NCI-H748 (cell line): ENCODE data around the gene AIFM2.
"Not testable (repeated sequence)": the region's sequence is repeated elsewhere in the genome, so short reads cannot be mapped to it uniquely, and the experiment has no call there.

Experiments used
- DNase-seq: peaks from one replicate; lab custom pipeline; 2025; ENCODE audit not compliant: unreplicated experiment; lab: John Stamatoyannopoulos, UW

Gene AIFM2

DNA sequence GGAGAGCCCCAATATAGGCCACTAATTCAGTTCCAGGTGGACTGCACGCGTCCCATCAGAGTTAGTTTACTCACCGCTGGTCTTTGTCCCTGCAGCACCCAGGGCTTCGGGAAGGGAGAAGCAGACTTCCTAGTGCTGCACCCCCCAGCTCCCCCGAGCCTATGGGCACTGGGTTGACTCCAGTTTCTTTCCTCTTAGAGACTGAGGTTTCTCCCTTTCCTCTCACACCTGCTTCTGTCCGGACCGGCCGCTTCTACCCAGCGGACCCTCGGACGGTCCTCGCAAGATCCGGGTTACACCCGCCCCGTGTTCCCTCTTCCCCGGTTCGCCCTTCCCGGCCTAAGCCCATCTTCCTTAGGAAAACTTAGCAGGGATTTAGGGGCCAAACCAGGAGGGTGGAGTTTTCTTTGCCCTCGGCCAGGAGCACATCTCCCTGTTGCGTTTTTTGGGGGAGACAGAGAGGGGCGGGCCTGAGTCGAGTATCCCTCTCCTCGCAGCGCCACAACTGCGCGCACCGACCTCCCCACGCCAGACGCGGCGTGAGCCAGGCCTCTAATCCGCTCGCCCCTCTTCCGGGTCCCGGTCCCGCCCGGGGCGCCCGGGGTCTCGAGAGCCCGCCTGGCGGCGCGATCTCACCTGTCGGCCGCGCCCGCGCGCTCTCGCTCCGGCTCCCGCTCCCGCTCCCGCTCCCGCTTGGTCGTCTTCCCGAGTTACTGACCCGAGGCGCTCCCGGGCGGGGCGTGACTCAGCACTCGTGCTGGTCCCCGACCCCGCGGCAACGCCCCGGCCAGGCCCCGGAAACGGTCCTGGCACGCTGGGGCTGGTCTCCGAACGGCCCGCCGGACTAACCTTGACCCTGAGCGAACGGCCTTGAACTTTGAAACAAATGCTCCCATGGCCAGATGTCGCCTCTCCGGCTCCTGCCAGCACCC, at the start of gene AIFM2:
Gene AIFM2, minus strand, starts transcription at position 728 of the 932 bp plus-strand sequence. CDS start 8,741 bp downstream, outside the sequence.
- DNase-seq: peak; percentile 67

DNA sequence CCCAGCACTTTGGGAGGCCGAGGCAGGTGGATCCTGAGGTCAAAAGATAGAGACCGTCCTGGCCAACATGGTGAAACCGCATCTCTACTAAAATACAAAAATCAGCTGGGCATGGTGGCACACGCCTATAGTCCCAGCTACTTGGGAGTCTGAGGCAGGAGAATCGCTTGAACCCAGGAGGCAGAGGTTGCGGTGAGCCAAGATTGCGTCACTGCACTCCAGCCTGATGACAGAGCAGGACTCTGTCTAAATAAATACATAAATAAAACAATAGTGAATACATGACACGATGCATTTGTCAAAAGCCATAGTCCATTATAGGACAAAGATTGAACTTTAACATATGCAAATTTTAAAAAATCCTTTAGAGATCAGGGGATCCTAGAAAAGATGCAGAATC, 46.6 kb upstream of the AIFM2 start:
- not testable (repeated sequence) for DNase-seq

DNA sequence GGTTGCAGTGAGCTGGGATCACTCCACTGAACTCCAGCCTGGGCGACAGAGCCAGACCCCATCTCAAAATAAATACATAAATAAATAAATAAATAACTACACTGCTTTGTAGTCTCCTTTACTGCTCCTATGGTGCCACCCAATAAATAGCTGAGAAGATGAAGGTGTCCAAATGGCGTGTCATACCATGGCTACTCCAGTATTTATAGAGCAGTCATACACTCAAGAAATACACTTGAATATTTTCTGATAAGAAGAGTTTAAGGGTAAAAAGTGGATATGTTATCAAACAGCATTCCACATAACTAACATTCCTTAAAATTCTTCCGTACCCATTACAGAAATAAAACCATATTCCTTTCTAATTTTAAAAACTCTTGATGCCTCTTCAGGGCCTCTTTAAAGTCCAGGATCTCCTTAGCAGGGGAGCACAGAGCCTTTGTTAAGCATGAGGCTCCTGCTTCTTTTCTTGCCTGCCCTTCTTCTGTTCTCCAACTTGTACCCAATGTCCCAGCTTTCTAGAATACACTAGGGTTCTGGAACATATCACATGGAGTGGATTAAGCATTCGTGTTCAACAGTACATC, 45.6 kb upstream of the AIFM2 start:
- DNase-seq: no peak

DNA sequence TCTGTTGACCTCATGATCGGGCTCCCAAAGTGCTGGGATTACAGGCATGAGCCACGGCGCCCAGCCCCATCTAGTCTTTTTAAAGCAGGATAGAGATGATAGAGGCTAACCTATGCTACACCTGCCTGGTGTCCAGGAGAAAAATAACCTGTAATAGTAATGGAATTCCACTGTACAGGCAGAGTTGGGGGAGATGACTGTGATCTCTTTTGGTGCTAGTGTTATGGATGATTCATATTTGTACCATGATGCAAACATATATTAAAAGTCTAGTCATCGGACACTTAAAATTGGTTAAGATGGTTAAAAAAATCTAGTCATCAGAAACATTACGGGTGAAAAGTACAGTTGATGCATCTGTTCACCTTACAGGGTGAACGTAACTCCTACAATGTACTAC, 43.8 kb upstream of the AIFM2 start:
- no peak for DNase-seq

DNA sequence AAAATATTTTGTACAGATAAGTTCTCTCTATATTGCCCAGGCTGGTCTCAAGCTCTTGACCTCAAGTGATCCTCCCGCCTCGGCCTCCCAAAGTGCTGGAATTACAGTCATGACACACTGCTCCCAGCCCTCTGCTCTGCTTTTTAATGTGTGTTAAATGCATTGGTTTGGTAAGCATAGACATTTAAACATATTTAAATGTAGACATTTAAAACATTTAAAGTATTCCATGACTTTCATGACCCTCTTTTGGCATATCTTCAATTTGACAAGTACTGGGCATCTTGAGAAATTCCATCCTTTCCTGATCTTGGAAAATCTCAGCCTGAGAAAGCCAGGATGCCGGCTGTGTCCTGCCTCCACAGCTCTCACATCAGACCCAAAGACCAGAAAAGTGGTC, 42.9 kb upstream of the AIFM2 start:
- DNase-seq: no peak

DNA sequence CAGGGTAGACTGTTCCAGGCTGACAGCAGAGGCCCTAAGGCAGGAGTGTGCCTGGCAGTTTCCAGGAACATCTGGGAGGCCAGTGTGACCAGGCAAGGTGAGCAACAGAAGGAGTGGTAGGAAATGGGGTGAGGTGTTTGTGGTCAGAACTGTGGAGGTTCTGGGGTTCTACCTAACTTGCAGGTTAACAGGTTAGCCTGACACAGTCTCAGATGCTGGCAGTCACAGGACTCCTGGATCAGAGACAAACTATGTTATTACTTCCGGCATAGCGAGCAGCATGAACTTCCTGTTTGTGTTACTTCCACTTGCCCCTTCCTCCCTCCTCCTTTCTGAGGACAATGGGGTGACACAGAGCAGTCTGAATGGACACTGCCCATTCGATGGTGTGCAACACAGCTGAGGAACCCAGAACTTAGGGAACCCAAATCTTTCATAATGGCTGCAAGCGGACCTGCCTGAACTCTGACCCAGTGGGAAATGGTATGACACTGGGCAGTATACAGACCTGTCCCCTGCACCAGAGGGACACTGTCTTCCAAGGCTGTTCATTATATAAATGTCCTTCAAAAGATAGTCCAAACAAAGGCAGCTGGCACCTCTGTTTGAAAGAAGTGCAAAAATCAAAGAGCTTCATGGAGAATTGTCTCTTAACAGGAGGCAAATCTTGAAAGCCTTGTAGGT, 41.6 kb upstream of the AIFM2 start:
- no peak for DNase-seq

DNA sequence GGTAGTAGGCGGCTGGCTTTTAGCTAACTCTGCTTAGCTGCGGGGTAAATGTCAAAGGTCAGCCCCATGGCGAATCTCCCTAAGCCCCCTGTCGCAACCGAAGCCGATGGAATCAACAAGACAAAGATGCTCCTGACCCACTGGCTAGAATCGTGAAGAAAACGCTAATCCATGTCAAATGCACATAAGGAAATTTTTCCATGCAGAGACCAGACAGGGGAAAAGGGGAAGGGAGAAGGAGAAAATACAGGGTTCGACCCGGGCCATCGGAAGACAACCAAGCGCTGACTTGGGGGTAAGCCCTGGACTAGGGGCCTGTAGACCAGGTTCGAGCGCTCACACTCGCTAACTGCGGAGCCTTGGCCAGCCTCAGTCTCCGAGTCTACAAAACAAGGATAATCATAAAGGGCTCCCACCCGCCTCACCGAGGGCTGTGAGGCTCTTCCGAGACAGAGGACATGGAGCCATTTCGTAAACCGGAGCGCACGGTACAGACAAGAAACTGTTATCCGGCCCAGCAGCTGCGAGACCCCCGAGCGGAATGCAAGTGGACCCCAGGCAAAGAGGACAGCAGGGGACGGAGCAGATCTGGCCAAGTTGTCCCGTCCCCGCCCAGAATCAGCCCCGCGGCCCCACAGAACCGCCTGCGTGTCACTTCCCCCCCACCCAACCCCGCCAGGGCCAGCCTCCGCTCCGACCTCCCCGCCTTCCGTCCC, 37.2 kb upstream of the AIFM2 start:
- peak; percentile 33 for DNase-seq

DNA sequence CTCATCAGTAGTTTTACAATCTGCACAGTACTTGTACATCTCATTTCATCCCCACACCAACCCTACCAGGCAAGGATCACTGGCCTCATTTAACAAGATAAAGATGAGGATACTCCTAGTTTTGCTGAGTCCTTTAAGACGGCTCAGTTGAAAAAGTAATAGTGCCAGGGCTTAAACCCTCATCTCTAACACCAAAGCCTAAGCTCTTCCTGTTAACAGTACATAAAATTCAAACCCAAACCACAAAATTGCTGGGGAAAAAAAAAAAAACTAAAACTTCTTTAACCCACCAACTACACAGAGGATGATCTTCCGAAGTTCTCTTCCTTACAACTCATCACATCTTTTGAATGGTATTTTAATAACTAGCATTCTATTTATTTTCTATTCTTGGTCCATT, 36.4 kb upstream of the AIFM2 start:
- DNase-seq: no peak

DNA sequence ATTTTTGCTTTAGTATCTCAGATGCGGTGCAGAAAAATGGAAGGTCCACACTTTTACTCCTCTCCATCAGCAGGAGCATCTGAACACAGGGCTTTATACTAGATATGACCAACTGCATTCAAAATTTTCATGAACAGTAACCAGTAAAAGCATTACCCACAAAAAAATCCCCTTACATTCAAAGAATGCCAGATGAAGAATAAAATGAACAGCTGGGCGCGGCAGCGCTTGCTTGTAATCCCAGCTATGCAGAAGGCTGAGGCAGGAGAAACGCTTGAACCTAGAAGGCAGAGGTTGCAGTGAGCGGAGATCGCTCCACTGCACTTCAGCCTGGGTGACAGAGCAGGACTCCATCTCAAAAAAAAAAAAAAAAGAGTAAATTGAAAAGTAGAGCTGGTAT, 34.6 kb upstream of the AIFM2 start:
- DNase-seq: no peak

DNA sequence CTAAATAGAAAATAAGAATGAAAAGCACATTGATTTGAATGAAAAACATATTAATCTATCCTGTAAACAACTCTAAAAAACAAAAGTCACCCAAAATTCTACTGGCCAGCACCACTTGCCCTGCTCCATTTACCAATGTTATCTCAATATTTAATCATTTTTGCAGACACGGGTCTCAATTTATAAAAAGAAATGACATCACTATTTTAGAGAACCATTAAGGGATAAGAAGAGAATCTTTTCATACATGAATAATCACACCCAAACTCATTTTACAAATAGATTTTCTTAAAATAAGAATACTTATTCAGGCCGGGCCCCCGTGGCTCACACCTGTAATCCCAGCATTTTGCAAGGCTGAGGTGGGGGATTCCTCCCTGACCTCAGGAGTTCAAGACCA, 33.8 kb upstream of the AIFM2 start:
- DNase-seq: no peak

DNA sequence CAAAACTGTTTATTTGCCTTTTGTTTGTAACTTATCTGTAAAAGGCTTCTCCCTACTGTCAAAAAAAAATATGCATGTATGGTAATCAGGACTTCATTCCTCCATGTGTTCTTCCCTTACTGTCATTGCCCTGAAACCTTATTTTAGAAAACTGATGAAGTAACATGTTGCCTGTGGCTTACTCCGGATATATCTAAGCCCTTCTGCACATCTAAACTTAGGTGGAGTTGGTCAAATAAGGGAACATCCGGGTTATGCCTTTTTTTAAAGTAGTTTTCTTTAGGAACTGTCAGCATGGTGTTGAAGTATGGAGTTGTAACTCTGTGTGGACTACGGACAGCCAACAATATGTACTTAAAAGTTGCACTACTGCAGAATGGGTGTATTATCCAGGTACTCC, 31.5 kb upstream of the AIFM2 start:
- no peak for DNase-seq

DNA sequence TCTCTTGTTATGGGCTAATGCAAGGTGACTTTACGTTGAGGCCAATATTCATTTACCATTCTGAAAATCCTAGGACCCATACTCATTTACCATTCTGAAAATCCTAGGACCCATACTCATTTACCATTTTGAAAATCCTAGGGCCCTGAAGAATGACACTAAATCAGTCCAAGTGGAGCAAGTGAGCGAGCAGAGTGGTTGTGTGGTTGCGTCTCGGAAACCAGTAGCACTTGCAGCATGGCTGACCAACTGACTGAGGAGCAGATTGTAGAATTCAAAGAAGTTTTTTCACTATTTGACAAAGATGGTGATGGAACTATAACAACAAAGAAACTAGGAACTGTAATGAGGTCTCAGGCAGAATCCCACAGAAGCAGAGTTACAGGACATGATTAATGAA, 30.8 kb upstream of the AIFM2 start:
- no peak for DNase-seq

DNA sequence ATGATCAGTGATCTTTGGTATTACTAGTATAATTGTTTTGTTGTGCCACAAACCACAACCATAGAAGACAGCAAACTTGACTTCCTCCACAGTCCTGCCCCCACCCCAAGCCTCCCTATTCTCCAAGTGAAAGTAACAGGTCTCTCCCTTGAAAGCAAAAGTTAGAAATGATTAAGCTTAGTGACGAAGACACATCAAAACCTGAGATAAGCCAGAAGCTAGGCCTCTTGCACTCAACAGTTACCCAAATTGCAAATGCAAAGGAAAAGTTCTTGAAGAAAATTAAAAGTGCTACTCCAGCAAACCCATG, 30.2 kb upstream of the AIFM2 start:
- no peak for DNase-seq

DNA sequence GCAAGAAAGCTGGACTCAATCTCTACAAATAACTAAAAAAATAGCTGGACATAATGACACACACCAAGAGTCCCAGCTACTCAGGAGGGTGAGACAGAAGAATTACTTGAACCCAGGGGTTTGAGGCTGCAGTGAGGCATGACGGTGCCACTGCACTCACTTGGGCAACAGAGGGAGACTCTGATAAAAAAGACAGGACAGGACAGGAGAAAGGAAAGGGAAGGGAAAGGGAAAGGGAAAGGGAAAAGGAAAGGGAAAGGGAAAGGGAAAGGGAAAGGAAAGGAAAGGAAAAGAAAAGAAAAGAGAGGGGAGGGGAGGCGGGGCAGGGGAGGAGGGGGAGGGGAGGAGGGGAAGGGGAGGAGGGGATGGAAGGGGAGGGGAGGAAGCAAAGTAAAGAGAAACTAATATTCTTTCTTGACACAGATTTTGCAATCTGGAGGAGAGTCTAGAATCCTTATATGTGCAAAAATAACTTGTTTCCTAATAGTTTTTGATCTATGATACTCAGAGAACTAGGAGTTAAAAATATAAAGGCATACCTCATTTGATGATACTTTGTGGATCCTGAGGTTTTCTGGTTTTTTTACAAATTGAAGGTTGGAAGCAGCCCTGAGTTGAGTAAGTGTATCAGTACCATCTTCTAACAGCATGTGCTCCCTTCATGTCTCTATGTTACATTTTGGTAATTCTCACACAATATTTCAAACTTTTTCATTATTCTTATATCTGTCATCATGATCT, 29.7 kb upstream of the AIFM2 start:
- DNase-seq: no peak

DNA sequence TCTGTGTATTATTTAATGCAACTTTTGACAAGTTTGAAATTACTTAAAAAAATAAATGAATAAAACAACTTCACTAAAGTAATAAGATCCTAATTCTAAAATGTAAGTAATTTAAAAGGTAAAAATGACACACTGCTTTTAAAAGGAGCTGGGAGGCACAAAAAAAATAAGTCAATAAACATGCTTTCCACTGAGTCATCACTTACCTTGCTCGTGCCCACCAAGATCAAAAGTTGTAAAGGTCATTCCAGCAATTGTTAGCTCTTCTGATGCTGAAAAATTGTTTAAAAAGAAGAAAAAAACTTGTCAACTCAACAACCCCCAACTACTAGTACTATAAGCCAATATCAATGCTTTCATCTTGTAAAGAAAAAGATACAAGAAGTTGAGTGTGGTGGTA, 28.2 kb upstream of the AIFM2 start:
- no peak for DNase-seq

DNA sequence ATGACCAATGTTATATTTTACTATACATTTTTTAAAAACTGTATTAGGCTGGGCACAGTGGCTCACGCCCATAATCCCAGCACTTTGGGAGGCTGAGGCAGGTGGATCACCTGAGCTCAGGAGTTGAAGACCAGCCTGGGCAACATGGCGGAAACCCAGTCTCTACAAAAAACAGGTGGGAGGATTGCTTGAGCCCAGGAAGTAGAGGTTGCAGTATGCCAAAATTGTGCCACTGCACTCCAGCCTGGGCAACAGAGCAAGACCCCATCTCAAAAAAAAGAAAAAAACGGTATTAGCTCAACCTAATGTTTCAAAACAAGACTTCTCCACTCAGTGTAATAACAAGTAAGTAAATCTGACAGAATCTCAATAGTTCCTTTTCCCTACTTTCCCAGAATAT, 26.7 kb upstream of the AIFM2 start:
- DNase-seq: not testable (repeated sequence)

DNA sequence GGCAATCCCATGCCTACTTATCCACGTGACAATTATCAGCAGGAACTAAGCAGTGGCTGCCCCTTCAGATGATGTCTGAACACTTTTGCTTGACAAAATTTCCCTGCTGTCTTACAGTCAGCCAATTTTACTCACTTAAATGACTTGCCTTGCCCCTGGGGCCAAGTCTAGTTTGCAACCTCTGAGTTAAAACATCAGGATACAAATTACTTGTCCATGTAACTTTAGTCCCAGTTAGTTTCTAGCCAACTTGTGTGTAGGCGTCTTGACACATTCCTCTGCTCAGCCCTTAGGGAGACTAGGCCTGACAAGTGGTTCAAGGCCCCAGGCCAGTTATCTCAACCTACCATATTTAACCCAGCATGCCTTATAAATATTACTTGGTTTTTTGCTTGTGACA, 25.5 kb upstream of the AIFM2 start:
- DNase-seq: no peak

DNA sequence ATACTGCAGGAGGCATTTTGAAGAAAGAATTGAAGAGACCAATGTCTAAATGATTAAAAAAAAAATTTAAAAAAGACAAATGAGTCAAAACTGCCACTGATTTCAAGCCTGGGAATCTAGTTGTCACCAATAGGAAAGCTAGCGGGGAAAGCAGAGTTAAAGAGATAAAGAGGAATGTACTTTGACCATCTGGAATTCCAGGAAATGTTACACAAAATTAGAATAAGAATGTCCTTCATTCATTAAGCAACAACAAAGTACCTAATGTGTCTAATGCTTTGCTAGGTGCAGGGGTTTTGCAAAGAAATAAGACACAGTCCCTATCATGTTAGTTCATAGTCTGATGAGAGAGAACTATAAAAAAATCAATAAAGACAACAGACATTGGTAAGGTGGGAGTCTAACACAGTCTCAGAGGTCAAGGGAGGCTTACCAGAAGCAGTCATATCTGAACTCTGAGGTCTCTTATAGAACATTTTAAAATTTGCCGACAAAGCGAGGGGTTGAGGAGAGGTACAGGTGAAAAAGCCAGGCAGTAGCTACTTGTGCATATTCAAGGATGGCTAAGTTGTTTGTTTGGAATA, 22.7 kb upstream of the AIFM2 start:
- DNase-seq: no peak

DNA sequence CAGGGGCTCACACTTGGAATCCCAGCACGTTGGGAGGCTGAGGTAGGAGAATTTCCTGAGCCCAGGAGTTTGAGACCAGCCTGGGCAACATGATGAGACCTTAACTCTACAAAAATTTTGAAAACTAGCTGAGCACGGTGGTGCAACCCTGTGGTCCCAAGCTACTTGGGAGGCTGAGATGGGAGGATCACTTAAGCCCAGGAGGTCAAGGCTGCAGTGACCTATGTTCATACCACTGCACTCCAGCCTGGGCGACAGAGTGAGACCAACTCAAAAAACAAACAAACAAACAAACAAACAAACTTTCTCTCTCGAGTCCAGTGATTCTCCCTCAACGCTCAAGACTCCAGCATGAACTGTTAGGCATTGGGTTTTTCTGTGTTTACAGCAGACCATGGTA, 15.9 kb upstream of the AIFM2 start:
- DNase-seq: no peak

DNA sequence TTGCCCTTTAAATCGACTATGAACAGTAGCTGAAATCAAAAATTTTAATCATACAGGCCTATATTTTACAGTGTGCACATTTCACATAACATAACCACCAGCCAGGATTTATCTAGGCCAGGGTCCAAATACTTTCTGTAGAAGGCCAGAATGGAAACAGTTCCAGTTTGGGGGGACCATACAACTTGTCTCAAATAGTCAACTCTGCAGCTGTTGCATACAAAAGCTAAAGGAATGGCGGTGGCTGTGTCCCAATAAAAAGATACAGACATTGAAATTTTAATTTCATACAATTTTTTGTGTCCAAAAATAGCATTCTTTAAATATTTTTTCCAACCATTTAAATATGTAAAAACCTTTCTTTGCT, 14.6 kb upstream of the AIFM2 start:
- DNase-seq: no peak
